ENCODE data around the gene COL13A1.

GRCh38 chr10:69866246-69866687 lies 64.6 kb downstream of the COL13A1 start:
- TF ChIP-seq, protein P1, sequence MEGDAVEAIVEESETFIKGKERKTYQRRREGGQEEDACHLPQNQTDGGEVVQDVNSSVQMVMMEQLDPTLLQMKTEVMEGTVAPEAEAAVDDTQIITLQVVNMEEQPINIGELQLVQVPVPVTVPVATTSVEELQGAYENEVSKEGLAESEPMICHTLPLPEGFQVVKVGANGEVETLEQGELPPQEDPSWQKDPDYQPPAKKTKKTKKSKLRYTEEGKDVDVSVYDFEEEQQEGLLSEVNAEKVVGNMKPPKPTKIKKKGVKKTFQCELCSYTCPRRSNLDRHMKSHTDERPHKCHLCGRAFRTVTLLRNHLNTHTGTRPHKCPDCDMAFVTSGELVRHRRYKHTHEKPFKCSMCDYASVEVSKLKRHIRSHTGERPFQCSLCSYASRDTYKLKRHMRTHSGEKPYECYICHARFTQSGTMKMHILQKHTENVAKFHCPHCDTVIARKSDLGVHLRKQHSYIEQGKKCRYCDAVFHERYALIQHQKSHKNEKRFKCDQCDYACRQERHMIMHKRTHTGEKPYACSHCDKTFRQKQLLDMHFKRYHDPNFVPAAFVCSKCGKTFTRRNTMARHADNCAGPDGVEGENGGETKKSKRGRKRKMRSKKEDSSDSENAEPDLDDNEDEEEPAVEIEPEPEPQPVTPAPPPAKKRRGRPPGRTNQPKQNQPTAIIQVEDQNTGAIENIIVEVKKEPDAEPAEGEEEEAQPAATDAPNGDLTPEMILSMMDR (IDR thresholded peaks at IDR 0.05), result no peak
- no peak for TF ChIP-seq POLR2A (IDR thresholded peaks at IDR 0.05)
